Upper lobe of right lung (tissue), 1 donor: ENCODE measurements around the gene RALGPS1. TPM values are rescaled to one million over a fixed set of nuclear protein-coding genes. Genes with fewer than 3 reads are reported as not detected.

Experiments
- ATAC-seq: fragments of 200-7000 bp; cut with Tn5 transposase; one replicate; pipeline ENCODE4 v1.9.1; 2020; ENCODE audit warnings: mild to moderate bottlenecking, moderate library complexity
- DNase-seq: peaks from one replicate; pipeline ENCODE4 v3.0.0-alpha.2; 2020
- H3K27ac ChIP-seq: fragments of 200-600 bp; one replicate; pipeline ENCODE4 v1.8.0; 2022
- H3K27me3 ChIP-seq: fragments of 200-600 bp; one replicate; pipeline ENCODE4 v1.8.0; 2022; ENCODE audit warnings: mild to moderate bottlenecking
- H3K36me3 ChIP-seq: fragments of 200-600 bp; one replicate; pipeline ENCODE4 v1.8.0; 2022
- H3K4me1 ChIP-seq: fragments of 200-600 bp; one replicate; pipeline ENCODE4 v1.8.0; 2022
- H3K4me3 ChIP-seq: fragments of 200-600 bp; one replicate; pipeline ENCODE4 v1.8.0; 2022; ENCODE audit warnings: mild to moderate bottlenecking
- H3K9me3 ChIP-seq: fragments of 200-600 bp; one replicate; pipeline ENCODE4 v1.8.0; 2022
- CTCF ChIP-seq: fragments of 200-600 bp; IDR thresholded peaks from one replicate; pipeline ENCODE4 v1.8.0; 2022; ENCODE audit warnings: antibody characterized with exemption
- intact Hi-C: fragments of 100-400 bp; cut with DNase I; formaldehyde crosslinking; loops from one replicate; pipeline ENCODE4 v1.11.0; 2022
- total RNA-seq: library from RNA; stranded (reverse); fragmentation: NEBNext Ultra II Directional; extraction: Animal tissue kit (Norgen Biotek cat#: 25700); gene quantifications from one replicate; pipeline ENCODE4 v1.2.1, GENCODE V29; 2021
- donor health status: DM: no; HTN: yes; CAD: no; lungs with severe emphysema.

The RALGPS1 gene
- total RNA-seq, 1 donor from 2014 or later: 15.9 TPM

GRCh38 chr9:127005770-127006314 is 91.3 kb downstream of the RALGPS1 start:
- no peaks in the 10 kb centered on the region for H3K36me3 ChIP-seq
- no peak overlapping the region for H3K4me3 ChIP-seq
- no peak for TF ChIP-seq CTCF
- no peaks in the 10 kb centered on the region for H3K4me1 ChIP-seq
- no peak for DNase-seq
- ATAC-seq: no peak
- intact Hi-C loops: no loop called here
- no peaks in the 10 kb centered on the region for H3K9me3 ChIP-seq
- H3K27ac ChIP-seq: no peak overlapping the region
- no peaks in the 10 kb centered on the region for H3K27me3 ChIP-seq

DNA sequence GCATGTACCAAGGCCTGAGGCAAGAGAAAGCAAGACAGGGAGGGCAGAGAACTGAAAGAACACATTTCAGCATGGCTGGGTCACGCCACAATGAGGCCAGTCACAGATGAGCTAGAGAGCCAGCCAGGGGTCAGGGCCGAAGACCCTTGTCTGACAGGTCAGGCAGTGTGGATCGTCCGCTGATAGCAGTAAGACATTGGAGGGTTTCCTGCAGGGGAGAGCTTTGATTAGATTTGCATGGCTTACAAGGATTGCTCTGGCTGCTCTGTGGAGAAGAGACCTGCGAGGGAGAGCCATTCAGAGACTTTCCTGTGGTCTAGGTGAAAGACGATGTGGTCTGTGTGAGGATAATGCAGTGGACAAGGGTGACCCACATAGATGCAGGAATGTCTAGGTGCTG is 93.1 kb downstream of the RALGPS1 start:
- no peaks in the 10 kb centered on the region for H3K36me3 ChIP-seq

DNA sequence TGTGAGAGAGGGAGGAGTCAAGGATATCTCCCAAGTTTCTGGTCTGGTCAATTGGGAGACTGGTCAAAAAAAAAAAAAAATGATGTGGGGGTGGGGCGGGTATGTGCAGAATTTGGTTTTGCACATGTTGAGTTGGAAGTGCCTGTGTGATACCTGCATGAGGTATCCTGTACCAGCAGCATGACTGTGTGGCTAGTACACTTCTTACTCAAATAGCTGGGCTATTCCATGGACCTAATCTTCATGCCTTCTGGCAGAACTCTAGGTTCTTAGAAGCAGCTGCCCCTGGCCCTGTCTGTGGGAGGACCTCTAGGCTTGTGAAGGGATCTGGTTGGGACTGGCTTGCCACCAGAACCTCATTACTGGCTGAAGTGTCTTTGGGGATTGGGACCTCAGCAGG is 93.5 kb downstream of the RALGPS1 start:
- Histone ChIP-seq H3K36me3 (no peaks in the 10 kb centered on the region), H3K9me3 (no peaks in the 10 kb centered on the region), H3K4me3 (no peak overlapping the region), H3K27me3 (no peaks in the 10 kb centered on the region), H3K4me1 (no peaks in the 10 kb centered on the region), H3K27ac (no peak overlapping the region)
- intact Hi-C loops: no loop called here
- TF ChIP-seq CTCF: no peak
- DNase-seq (no peak), ATAC-seq (no peak)

More for the DNA sequence above, 93.1 kb downstream of the RALGPS1 start:
- Histone ChIP-seq H3K27me3 (no peaks in the 10 kb centered on the region), H3K9me3 (no peaks in the 10 kb centered on the region), H3K4me3 (no peak overlapping the region), H3K4me1 (no peaks in the 10 kb centered on the region), H3K27ac (no peak overlapping the region)
- intact Hi-C loops: no loop called here
- no peak for TF ChIP-seq CTCF
- ATAC-seq (no peak), DNase-seq (no peak)

DNA sequence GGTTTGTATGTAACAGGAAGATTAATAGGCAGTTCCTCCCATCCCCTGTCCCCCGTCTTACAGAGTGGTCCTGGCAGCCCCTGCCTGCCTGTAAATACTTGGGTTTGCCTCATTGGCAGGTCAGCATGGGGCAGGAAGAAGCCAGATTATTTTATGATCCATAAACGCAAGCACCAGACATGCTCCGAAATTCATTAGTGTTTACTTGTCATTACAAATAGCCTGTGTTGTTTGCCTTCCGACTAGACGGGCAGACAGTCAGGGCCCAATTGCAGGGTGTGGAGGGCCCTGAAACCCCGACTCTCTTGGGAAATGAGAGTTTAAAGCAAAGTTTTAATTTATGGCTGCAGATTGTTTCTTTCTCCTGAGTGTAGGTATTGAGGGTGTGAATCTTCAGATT is 97.2 kb downstream of the RALGPS1 start:
- ATAC-seq (no peak), DNase-seq (no peak)
- intact Hi-C loops: no loop called here
- Histone ChIP-seq H3K9me3 (no peaks in the 10 kb centered on the region), H3K4me3 (no peak overlapping the region), H3K4me1 (no peaks in the 10 kb centered on the region), H3K27ac (no peak overlapping the region), H3K27me3 (no peaks in the 10 kb centered on the region), H3K36me3 (no peaks in the 10 kb centered on the region)
- TF ChIP-seq CTCF: no peak

DNA sequence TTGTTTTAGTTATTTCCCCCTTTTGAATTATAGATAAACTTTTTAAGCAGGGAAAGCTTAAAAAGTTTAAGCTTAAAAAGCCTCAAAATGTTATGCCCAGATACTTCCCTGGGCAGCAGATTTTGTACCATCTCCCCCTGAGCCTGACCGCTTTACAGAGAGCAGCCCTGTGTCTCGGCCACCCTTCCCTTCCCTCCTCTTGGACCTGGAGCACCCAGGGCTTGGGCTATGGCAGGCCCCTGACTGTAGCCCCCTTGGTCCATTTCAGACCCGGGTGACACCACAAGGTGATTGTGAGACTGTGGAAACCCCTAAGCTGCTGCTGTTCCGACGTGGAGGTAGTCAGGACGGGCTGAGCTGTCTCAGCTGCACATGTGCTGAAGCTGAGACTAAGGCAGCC is 97.7 kb downstream of the RALGPS1 start:
- DNase-seq: no peak
- intact Hi-C loops: no loop called here
- H3K4me1 ChIP-seq: no peaks in the 10 kb centered on the region
- no peak for ATAC-seq
- no peak for TF ChIP-seq CTCF
- no peaks in the 10 kb centered on the region for H3K36me3 ChIP-seq
- H3K4me3 ChIP-seq: no peak overlapping the region
- no peak overlapping the region for H3K27ac ChIP-seq
- H3K9me3 ChIP-seq: no peaks in the 10 kb centered on the region
- no peaks in the 10 kb centered on the region for H3K27me3 ChIP-seq

GRCh38 chr9:127013597-127013996 is 99.0 kb downstream of the RALGPS1 start:
- H3K36me3 ChIP-seq: no peaks in the 10 kb centered on the region
- ATAC-seq: peak; percentile 10

More at GRCh38 chr9:127013597-127013996, 99.0 kb downstream of the RALGPS1 start:
- TF ChIP-seq CTCF: no peak
- Histone ChIP-seq H3K4me1 (no peaks in the 10 kb centered on the region), H3K27ac (no peak overlapping the region), H3K4me3 (no peak overlapping the region), H3K27me3 (no peaks in the 10 kb centered on the region), H3K9me3 (no peaks in the 10 kb centered on the region)
- intact Hi-C loops: no loop called here
- no peak for DNase-seq
